Heart left ventricle (tissue), 16 donors: Measurements from ENCODE around the gene MARS1. TPM values are rescaled to one million over a fixed set of nuclear protein-coding genes. Genes with fewer than 3 reads are reported as not detected.
"Not testable (repeated sequence)": the region's sequence is repeated elsewhere in the genome, so short reads cannot be mapped to it uniquely, and the experiment has no call there.

ENCODE experiments used
- ATAC-seq, 4 donors: fragments of 200-7000 bp; cut with Tn5 transposase; one replicate each; pipeline ENCODE4 v1.9.1; 2020 to 2022; ENCODE audit warnings: moderate library complexity in 4 of 4, mild to moderate bottlenecking in 3 of 4, moderate number of reproducible peaks in 1 of 4
- DNase-seq, 5 donors: peaks; one replicate each; pipeline ENCODE4 v3.0.0-alpha.2; 2020
- H3K27ac ChIP-seq, 12 donors: fragments of 200-600 bp; sonication (generic) in 4 of 12; one replicate each; pipeline versions ENCODE4 v1.5.0 to v1.8.0; 2016 to 2022; ENCODE audit warnings: mild to moderate bottlenecking in 2 of 12
- H3K27me3 ChIP-seq, 9 donors: fragments of 200-600 bp; sonication (generic) in 2 of 9; one replicate each; pipeline versions ENCODE4 v1.5.1 to v1.8.0; 2016 to 2022; ENCODE audit warnings: mild to moderate bottlenecking in 3 of 9
- H3K36me3 ChIP-seq, 9 donors: fragments of 200-600 bp; sonication (generic) in 2 of 9; one replicate each; pipeline versions ENCODE4 v1.5.0 to v1.8.0; 2018 to 2022; ENCODE audit warnings: mild to moderate bottlenecking in 2 of 9
- H3K4me1 ChIP-seq, 12 donors: fragments of 200-600 bp; sonication (generic) in 4 of 12; one replicate each; pipeline versions ENCODE4 v1.5.0 to v1.8.0; 2016 to 2022; ENCODE audit warnings: mild to moderate bottlenecking in 3 of 12
- H3K4me3 ChIP-seq, 12 donors: fragments of 200-600 bp; sonication (generic) in 4 of 12; one replicate each; pipeline versions ENCODE4 v1.5.0 to v1.8.0; 2017 to 2022; ENCODE audit warnings: mild to moderate bottlenecking in 9 of 12, moderate library complexity in 4 of 12
- H3K9me3 ChIP-seq, 12 donors: fragments of 200-600 bp; sonication (generic) in 4 of 12; one replicate each; pipeline versions ENCODE4 v1.5.0 to v1.8.0; 2016 to 2022; ENCODE audit warnings: mild to moderate bottlenecking in 1 of 12
- POLR2A ChIP-seq, 2 donors: fragments of 450-650 bp; IDR thresholded peaks; one replicate each; pipeline ENCODE4 v1.6.1; 2017; ENCODE audit warnings: antibody characterized with exemption in 2 of 2, mild to moderate bottlenecking in 2 of 2, moderate library complexity in 2 of 2
- whole genome bisulfite sequencing, 4 donors: extraction: QIAGEN DNeasy Blood & Tissue Kit in 2 of 4; methylation state at CpG; one replicate each; pipeline versions ENCODE4 v1.1.5 to v1.1.7; 2013 to 2018; 5-methylcytosine and 5-hydroxymethylcytosine counted together
- intact Hi-C, 10 donors: fragments of 100-400 bp; cut with DNase I; formaldehyde crosslinking; loops; one replicate each; pipeline versions ENCODE4 v1.11.1 to v1.14.2; 2022
- polyA plus RNA-seq, 2 donors: library from polyadenylated mRNA; stranded (reverse); fragments of 200-250 nt; gene quantifications; one replicate each; pipeline ENCODE4 v1.2.3, GENCODE V29; 2013
- total RNA-seq, 9 donors: library from RNA; depleted of rRNA in 2 of 9; stranded (reverse); fragments of >200 nt in 2 of 9; fragmentation: NEBNext Ultra II Directional in 3 of 9; extraction: Animal tissue kit (Norgen Biotek cat#: 25700) in 3 of 9; gene quantifications; one replicate each; pipeline versions ENCODE4 v1.1.0 to v1.2.4, GENCODE V29; 2016 to 2023
- TF ChIP-seq, protein P1 (sequence below), 12 donors: fragments of 200-600 bp; sonication (generic) in 4 of 12; IDR thresholded peaks; one replicate each; pipeline versions ENCODE4 v1.5.0 to v1.8.0; 2018 to 2022; ENCODE audit warnings: antibody characterized with exemption in 12 of 12, mild to moderate bottlenecking in 5 of 12
- donor health status: ischemic (EF 13 %, LVEDD 7.1; RV severe dilation, severe dysfunction).
- donor health status: healthy with polysubstance abuse.
- donor health status: DM: no; HTN: yes; CAD: no.
- donor health status: DM: no; HTN: no; CAD: no.
- donor health status: ischemic (EF 25% LVEDD 6.9; RV normal size, moderate dysfunction).
- donor health status: ischemic (EF 25% LVEDD 5.7; RV mildly dilated, moderate dysfunction).
- donor health status: healthy.
- donor health status: DM: yes; HTN: yes; CAD: no.
- donor health status: ischemic (EF 35%, LVEDD 5.7; RV mildly dilated, moderate dysfunction).
- donor health status: nonischemic (EF 11% LVEDD 7.7; RV severe dilation, severe dysfunction).
- donor health status: DM: yes; HTN: yes; CAD: no.
- donor health status: PGD.
- donor health status: ischemic (EF 29% LVEDD 5.4; RV normal size, mild dysfunction).
- donor health status: nonischemic (EF 23%, LVEDD 6.1; RV moderate dilation, normal function).

The MARS1 gene
- total and polyA plus RNA-seq, 11 donors: 36.8 to 109 (median 74.9) TPM

DNA sequence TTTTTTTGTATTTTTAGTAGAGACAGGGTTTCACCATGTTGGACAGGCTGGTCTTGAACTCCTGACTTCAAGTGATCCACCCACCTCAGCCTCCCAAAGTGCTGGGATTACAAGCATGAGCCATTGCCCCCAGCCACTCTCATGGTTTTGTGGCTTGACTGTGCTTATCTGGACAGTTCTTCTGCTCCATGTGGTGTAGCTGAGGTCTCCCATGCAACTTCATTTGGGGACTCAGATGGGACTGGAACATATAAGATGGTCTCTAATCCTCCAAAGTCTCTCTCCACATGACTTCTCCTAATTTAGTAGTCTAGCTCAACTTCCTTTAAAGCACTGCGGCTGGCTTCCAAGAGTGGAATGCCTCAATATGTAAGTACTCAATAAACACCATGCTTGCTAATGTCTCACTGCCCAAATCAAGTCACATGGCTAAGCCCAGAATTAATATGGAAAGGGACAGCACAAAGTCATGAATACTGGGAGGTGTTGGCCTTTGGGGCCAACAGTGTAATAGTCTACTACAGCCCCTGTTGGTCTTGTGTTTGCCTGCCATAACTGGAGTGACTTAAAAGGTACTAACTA is 45.9 kb upstream of the MARS1 start:
- intact Hi-C loops: no loop called here
- Histone ChIP-seq H3K27ac (no peak overlapping the region), H3K4me1 (no peaks in the 10 kb centered on the region), H3K27me3 (no peaks in the 10 kb centered on the region), H3K9me3 (peaks cover 0 to 11% (median 0%) of the 10 kb centered on the region in 12 donors), H3K36me3 (no peaks in the 10 kb centered on the region), H3K4me3 (no peak overlapping the region)
- TF ChIP-seq, protein P1, sequence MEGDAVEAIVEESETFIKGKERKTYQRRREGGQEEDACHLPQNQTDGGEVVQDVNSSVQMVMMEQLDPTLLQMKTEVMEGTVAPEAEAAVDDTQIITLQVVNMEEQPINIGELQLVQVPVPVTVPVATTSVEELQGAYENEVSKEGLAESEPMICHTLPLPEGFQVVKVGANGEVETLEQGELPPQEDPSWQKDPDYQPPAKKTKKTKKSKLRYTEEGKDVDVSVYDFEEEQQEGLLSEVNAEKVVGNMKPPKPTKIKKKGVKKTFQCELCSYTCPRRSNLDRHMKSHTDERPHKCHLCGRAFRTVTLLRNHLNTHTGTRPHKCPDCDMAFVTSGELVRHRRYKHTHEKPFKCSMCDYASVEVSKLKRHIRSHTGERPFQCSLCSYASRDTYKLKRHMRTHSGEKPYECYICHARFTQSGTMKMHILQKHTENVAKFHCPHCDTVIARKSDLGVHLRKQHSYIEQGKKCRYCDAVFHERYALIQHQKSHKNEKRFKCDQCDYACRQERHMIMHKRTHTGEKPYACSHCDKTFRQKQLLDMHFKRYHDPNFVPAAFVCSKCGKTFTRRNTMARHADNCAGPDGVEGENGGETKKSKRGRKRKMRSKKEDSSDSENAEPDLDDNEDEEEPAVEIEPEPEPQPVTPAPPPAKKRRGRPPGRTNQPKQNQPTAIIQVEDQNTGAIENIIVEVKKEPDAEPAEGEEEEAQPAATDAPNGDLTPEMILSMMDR (IDR thresholded peaks at IDR 0.05): no peak
- no peak for TF ChIP-seq POLR2A (IDR thresholded peaks at IDR 0.05)
- ATAC-seq: no peak
- WGBS, 4 donors: 54 to 100% (median 75%) methylated on average over 1 of the region's 1 CpG
- no peak for DNase-seq

DNA sequence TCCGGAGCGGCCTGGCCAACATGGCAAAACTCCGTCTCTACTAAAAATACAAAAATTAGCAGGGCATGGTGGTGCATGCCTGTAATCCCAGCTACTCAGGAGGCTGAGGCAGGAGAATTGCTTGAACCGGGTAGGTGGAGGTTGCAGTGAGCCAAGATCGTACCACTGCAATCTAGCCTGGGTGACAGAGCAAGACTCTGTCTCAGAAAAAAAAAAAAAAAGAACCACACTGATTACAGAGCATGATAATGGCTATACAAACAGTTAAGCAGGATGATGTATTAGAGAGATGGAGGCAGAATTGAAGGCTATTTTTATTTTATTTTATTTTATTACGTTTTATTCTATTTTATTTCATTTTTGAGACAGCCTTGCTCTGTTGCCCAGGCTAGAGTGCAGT is 43.5 kb upstream of the MARS1 start:
- H3K36me3 ChIP-seq, H3K4me3 ChIP-seq, ATAC-seq: not testable (repeated sequence)

DNA sequence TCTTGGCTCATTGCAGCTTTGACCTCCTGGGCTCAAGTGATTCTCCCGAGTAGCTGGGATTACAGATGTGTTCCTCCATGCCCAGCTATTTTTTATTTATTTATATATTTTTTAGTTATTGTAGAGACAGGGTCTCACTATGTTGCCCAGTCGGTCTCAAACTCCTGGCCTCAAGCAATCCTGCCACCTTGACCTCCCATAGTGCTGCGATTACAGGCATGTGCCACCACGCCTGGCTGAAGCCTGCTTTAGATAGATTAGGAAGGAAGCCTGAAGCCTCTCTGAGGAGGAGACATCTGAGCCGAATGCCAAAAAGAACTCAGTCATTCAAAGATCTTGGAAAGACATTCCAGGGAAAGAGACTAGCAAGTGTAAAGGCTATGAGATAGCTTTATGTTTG is 43.1 kb upstream of the MARS1 start:
- Histone ChIP-seq H3K36me3 (no peaks in the 10 kb centered on the region), H3K27ac (no peak overlapping the region), H3K4me3 (no peak overlapping the region), H3K4me1 (no peaks in the 10 kb centered on the region), H3K27me3 (no peaks in the 10 kb centered on the region), H3K9me3 (peaks cover 0 to 12% (median 0%) of the 10 kb centered on the region in 12 donors)
- WGBS, 4 donors: 74 to 79% (median 77%) methylated on average over 5 of the region's 5 CpGs
- TF ChIP-seq, protein P1 (IDR thresholded peaks at IDR 0.05): no peak
- no peak for TF ChIP-seq POLR2A (IDR thresholded peaks at IDR 0.05)
- DNase-seq: no peak
- intact Hi-C loops: no loop called here
- no peak for ATAC-seq

More for the DNA sequence above, 43.5 kb upstream of the MARS1 start:
- peaks cover 0 to 12% (median 0%) of the 10 kb centered on the region in 12 donors for H3K9me3 ChIP-seq
- H3K27ac ChIP-seq, DNase-seq, H3K27me3 ChIP-seq, intact Hi-C loops, H3K4me1 ChIP-seq: not testable (repeated sequence)
- WGBS, 4 donors: 85 to 87% (median 86%) methylated on average over 6 of the region's 6 CpGs

DNA sequence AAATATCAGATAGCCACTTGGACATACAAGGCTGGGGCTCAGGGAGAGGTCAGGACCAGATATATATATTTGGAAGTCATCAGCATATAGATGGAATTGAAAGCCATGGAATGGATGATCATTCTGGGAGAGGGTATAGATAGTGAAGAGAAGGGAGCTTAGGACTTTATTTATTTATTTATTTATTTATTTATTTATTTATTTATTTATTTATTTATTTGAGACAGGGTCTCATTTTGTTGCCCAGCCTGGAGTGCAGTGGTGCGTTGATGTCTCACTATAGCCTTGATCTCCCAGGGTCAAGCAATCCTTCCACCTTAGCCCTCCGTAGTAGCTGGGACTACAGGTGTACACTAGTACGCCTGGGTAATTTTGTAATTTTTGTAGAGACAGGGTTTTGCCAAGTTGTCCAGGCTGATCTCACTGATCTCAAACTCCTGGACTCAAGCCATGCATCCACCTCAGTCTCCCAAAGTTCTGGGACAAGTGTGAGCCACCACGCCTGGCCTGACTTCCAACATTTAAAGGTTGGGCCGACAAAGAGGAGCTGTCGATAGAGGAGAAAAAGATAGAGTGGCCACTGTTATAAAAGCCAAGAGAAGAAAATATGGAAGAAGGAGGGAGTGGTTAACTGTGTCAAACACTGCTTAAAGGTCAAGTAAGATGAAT is 41.4 kb upstream of the MARS1 start:
- ATAC-seq (no peak), DNase-seq (no peak)
- peaks cover 0 to 8% (median 0%) of the 10 kb centered on the region in 12 donors for H3K9me3 ChIP-seq
- no peaks in the 10 kb centered on the region for H3K36me3 ChIP-seq
- WGBS, 4 donors: 96 to 98% (median 96%) methylated on average over 6 of the region's 6 CpGs
- no peak for TF ChIP-seq POLR2A (IDR thresholded peaks at IDR 0.05)
- TF ChIP-seq, protein P1 (IDR thresholded peaks at IDR 0.05): no peak
- no peak overlapping the region for H3K27ac ChIP-seq
- H3K27me3 ChIP-seq: no peaks in the 10 kb centered on the region
- H3K4me1 ChIP-seq: peaks cover 0 to 5% (median 0%) of the 10 kb centered on the region in 12 donors
- no peak overlapping the region for H3K4me3 ChIP-seq
- intact Hi-C loops: no loop called here
